Activated T-cell treated with anti-CD3 and anti-CD28 coated beads for 4 hours (primary cell): Measurements from ENCODE around the gene AFF4.
"Not testable (repeated sequence)": the region's sequence is repeated elsewhere in the genome, so short reads cannot be mapped to it uniquely, and the experiment has no call there.

Source experiments
- DNase-seq: peaks from one replicate; pipeline ENCODE4 v3.0.0-alpha.2; 2020

The AFF4 gene

GRCh38 chr5:132963171-132964104, at the start of gene AFF4:
AFF4 (minus strand) TSS chr5:132963634; CDS start chr5:132937189, 26,445 bp downstream.
- peak; percentile 73 for DNase-seq

- not testable (repeated sequence) for DNase-seq
Observed at GRCh38 chr5:133008455-133008854, 45.0 kb upstream of the AFF4 start.

- no peak for DNase-seq
Observed at GRCh38 chr5:133006653-133007052, 43.2 kb upstream of the AFF4 start.

- no peak for DNase-seq
Observed at GRCh38 chr5:132999246-132999645, 35.8 kb upstream of the AFF4 start.

- DNase-seq, result no peak
Observed at GRCh38 chr5:132998556-132998955, 35.1 kb upstream of the AFF4 start.

- DNase-seq, result no peak
Observed at GRCh38 chr5:132996307-132996706, 32.9 kb upstream of the AFF4 start.

- no peak for DNase-seq
Observed at GRCh38 chr5:132987531-132988408, 24.3 kb upstream of the AFF4 start.

- not testable (repeated sequence) for DNase-seq
Observed at GRCh38 chr5:132982971-132983370, 19.5 kb upstream of the AFF4 start.

- DNase-seq, result no peak
Observed at GRCh38 chr5:132981288-132981687, 17.9 kb upstream of the AFF4 start.

- DNase-seq, result no peak
Observed at GRCh38 chr5:132979976-132980375, 16.5 kb upstream of the AFF4 start.

GRCh38 chr5:132979367-132979940, 16.0 kb upstream of the AFF4 start:
- DNase-seq, result no peak

GRCh38 chr5:132976852-132977251, 13.4 kb upstream of the AFF4 start:
- DNase-seq, result no peak

GRCh38 chr5:132972436-132972828, 9.0 kb upstream of the AFF4 start:
- DNase-seq, result not testable (repeated sequence)

- DNase-seq, result no peak
Observed at GRCh38 chr5:132971483-132972435, 8.3 kb upstream of the AFF4 start.

GRCh38 chr5:132965120-132965519, 1.7 kb upstream of the AFF4 start:
- DNase-seq, result no peak

- DNase-seq, result no peak
Observed at GRCh38 chr5:132962429-132963021, 909 bp downstream of the AFF4 start.

- no peak for DNase-seq
Observed at GRCh38 chr5:132961887-132962286, 1.5 kb downstream of the AFF4 start.

- not testable (repeated sequence) for DNase-seq
Observed at GRCh38 chr5:132961123-132961815, 2.2 kb downstream of the AFF4 start.

- not testable (repeated sequence) for DNase-seq
Observed at GRCh38 chr5:132956166-132956799, 7.2 kb downstream of the AFF4 start.

- DNase-seq, result no peak
Observed at GRCh38 chr5:132953710-132954109, 9.7 kb downstream of the AFF4 start.
